GM23248 (cell line): ENCODE results near the gene RND1. TPM values are rescaled to one million over a fixed set of nuclear protein-coding genes. Genes with fewer than 3 reads are reported as not detected.
"Not testable (repeated sequence)": the region's sequence is repeated elsewhere in the genome, so short reads cannot be mapped to it uniquely, and the experiment has no call there.

Experiments
- DNase-seq: peaks from one replicate; pipeline ENCODE4 v3.0.0-alpha.2; 2015
- H2AFZ ChIP-seq: fragments of 200-600 bp; sonication (generic); 2 replicates; pipeline ENCODE4 v1.6.1; 2016; ENCODE audit warnings: antibody characterized with exemption
- H3F3A ChIP-seq: fragments of 200-600 bp; sonication (generic); 2 replicates; pipeline ENCODE4 v1.6.1; 2016; ENCODE audit warnings: mild to moderate bottlenecking, antibody characterized with exemption, mixed run types; ENCODE audit not compliant: insufficient read depth
- H3K27ac ChIP-seq: fragments of 200-600 bp; sonication (generic); 2 replicates; pipeline ENCODE4 v1.5.1; 2016; ENCODE audit warnings: mild to moderate bottlenecking
- H3K27me3 ChIP-seq: fragments of 200-600 bp; sonication (generic); replicated peaks from 2 replicates; pipeline ENCODE4 v1.6.1; 2016; ENCODE audit warnings: mild to moderate bottlenecking; ENCODE audit not compliant: insufficient read depth
- H3K36me3 ChIP-seq: fragments of 200-600 bp; sonication (generic); 2 replicates; pipeline ENCODE4 v1.6.1; 2016; ENCODE audit warnings: low read depth, mild to moderate bottlenecking
- H3K4me1 ChIP-seq: fragments of 200-600 bp; sonication (generic); 2 replicates; pipeline ENCODE4 v1.6.1; 2016; ENCODE audit warnings: mild to moderate bottlenecking; ENCODE audit not compliant: insufficient read depth
- H3K4me2 ChIP-seq: fragments of 200-600 bp; sonication (generic); one replicate; pipeline ENCODE4 v1.6.1; 2016; ENCODE audit warnings: mild to moderate bottlenecking; ENCODE audit not compliant: unreplicated experiment
- H3K4me3 ChIP-seq: fragments of 200-600 bp; sonication (generic); 2 replicates; pipeline ENCODE4 v1.5.1; 2016; ENCODE audit warnings: mild to moderate bottlenecking
- H3K79me2 ChIP-seq: fragments of 200-600 bp; sonication (generic); 2 replicates; pipeline ENCODE4 v1.6.1; 2016; ENCODE audit warnings: mild to moderate bottlenecking; ENCODE audit not compliant: insufficient read depth
- H3K9ac ChIP-seq: fragments of 200-600 bp; sonication (generic); 2 replicates; pipeline ENCODE4 v1.6.1; 2016; ENCODE audit warnings: mild to moderate bottlenecking
- H3K9me2 ChIP-seq: fragments of 200-600 bp; sonication (generic); 2 replicates; pipeline ENCODE4 v1.6.1; 2016; ENCODE audit warnings: mixed run types, mild to moderate bottlenecking, moderate library complexity; ENCODE audit not compliant: insufficient read depth
- H3K9me3 ChIP-seq: fragments of 200-600 bp; sonication (generic); one replicate; pipeline ENCODE4 v1.6.1; 2017; ENCODE audit warnings: low read depth
- H4K20me1 ChIP-seq: fragments of 200-600 bp; sonication (generic); 2 replicates; pipeline ENCODE4 v1.6.0; 2016; ENCODE audit not compliant: insufficient read depth
- EZH2 ChIP-seq: fragments of 200-600 bp; sonication (generic); IDR thresholded peaks from 2 replicates; pipeline ENCODE4 v1.6.1; 2018; ENCODE audit warnings: antibody characterized with exemption, mild to moderate bottlenecking; ENCODE audit not compliant: insufficient read depth, poor library complexity, severe bottlenecking
- EZH2phosphoT487 ChIP-seq: fragments of 200-600 bp; sonication (generic); IDR thresholded peaks from 2 replicates; pipeline ENCODE4 v1.6.1; 2018; ENCODE audit warnings: antibody characterized with exemption, moderate library complexity, mild to moderate bottlenecking, low read depth; ENCODE audit not compliant: insufficient read depth
- WGBS, 2 experiments: methylation state at CpG; one replicate each; pipeline ENCODE4 v1.1.6; 2015 to 2017; ENCODE audit warnings: low lambda C conversion rate in 2 of 2, low coverage in 1 of 2; ENCODE audit errors: missing lambda C conversion rate in 2 of 2; 5-methylcytosine and 5-hydroxymethylcytosine counted together
- in situ Hi-C: fragments of 300-500 bp; cut with MboI; formaldehyde crosslinking; loops from 2 replicates; pipeline ENCODE4 v1.15.0; 2020
- polyA plus RNA-seq: library from polyadenylated mRNA; unstranded; fragments of >200 nt; fragmentation: Nextera tagmentation; extraction: Ambion mirVana; gene quantifications from 2 replicates; pipeline ENCODE4 v1.2.1, GENCODE V29; 2016
- total RNA-seq: library from RNA; depleted of rRNA; stranded (reverse); fragments of >200 nt; shearing (Covaris generic); gene quantifications from 2 replicates; pipeline ENCODE4 v1.2.3, GENCODE V29; 2014

RND1 gene
- total and polyA plus RNA-seq, 2 experiments from 2014 or later: 0.32 TPM; not detected in 1

DNA sequence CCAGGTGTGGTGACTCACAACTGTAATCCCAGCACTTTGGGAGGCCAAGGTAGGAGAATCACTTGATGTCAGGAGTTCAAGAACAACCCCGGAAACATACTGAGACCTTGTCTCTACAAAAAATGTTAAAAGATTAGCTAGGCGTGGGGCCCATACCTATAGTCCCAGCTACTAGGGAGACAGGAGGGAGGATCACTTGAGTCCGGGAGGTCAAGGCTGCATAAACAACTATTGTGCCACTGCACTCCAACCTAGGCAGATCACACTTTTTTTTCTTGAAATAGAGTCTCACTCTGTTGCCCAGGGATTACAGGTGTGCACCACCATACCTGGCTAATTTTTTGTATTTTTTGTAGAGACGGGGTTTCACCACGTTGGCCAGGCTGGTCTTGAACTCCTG lies 6.1 kb downstream of the RND1 start:
- no peak overlapping the region for H2AFZ ChIP-seq
- no peak overlapping the region for H3K9ac ChIP-seq
- H3K4me3 ChIP-seq: no peak overlapping the region
- no peaks in the 10 kb centered on the region for H3K79me2 ChIP-seq
- WGBS, 2 experiments: 71 to 73% methylated on average over 5 of the region's 5 CpGs
- no peaks in the 10 kb centered on the region for H3F3A ChIP-seq
- H3K4me1 ChIP-seq: no peaks in the 10 kb centered on the region
- H3K9me2 ChIP-seq: no peaks in the 10 kb centered on the region
- peaks cover 23% of the 10 kb centered on the region for H3K27me3 ChIP-seq
- H3K9me3 ChIP-seq: no peaks in the 10 kb centered on the region
- in situ Hi-C loops: no loop called here
- no peaks in the 10 kb centered on the region for H4K20me1 ChIP-seq
- DNase-seq: no peak
- no peaks in the 10 kb centered on the region for H3K36me3 ChIP-seq
- H3K4me2 ChIP-seq: no peak overlapping the region
- H3K27ac ChIP-seq: no peak overlapping the region
- TF ChIP-seq EZH2 (no peak), EZH2phosphoT487 (no peak)

DNA sequence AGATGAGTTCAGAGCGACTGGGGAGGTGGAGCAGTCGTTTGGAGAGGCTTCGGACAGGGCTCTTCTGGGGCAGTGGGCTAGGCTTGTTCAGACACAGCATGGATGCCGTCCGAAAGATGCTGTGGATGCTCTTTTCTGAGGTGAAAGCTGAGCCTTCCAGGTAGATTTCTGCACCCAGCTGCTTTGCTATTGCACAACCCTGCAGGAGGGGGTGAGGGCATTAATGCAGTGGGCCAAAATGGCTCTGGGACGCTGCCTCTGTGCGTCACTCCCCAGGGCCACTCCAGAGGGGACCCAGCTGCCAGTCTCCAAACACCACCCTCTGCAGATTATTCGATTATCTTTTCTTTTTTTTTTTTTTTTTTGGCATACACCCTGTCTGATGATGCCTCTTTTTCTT lies 7.6 kb downstream of the RND1 start:
- 63 to 64% methylated on average over 8 of the region's 8 CpGs for WGBS, 2 experiments
- H3F3A ChIP-seq: no peaks in the 10 kb centered on the region

DNA sequence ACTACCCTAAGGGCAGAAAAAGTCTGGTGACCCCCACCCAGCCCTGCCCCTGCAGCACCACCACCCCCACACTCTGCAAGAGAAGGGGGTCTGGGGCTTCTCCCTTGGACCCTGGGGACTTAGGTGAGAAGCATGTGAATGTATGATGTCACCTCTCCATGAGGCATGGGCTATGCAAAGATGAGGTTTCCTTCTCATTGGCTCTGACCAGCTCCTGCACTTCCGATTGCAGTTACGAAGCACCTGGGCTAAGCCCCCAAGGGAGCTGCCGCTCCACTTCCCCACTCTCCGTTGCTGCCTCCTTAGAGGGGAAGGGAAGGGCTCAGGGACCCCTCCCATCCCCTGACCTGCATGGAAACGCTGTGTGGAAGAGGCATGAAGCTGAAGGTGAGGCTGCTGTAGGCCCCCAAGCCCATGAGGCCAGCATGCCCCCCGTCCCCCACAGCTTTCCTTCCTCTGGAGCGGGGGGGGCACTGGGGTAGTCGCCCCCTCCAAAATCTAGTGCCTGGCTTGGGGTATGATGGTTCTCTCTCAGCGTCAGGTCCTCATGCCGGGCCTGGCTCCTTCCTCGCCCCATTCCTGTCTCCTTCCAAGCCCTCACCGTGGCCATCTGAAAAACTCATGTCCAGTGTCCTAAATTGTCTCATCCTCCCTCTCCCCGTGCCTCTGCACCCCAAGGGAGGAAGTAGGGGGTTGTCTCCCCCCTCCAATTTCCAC lies 8.2 kb downstream of the RND1 start:
- no peak overlapping the region for H2AFZ ChIP-seq
- no peaks in the 10 kb centered on the region for H3K9me2 ChIP-seq
- no peaks in the 10 kb centered on the region for H3K79me2 ChIP-seq
- in situ Hi-C loops: no loop called here
- no peaks in the 10 kb centered on the region for H4K20me1 ChIP-seq
- H3K36me3 ChIP-seq: no peaks in the 10 kb centered on the region
- no peaks in the 10 kb centered on the region for H3K9me3 ChIP-seq
- H3F3A ChIP-seq: no peaks in the 10 kb centered on the region
- 0 out of 2 replicates have a peak, but pooled peaks cover 1% of the 10 kb centered on the region for H3K27me3 ChIP-seq
- no peak for DNase-seq
- H3K4me2 ChIP-seq: no peak overlapping the region
- peaks cover 6% of the 10 kb centered on the region for H3K4me1 ChIP-seq
- TF ChIP-seq EZH2phosphoT487 (no peak), EZH2 (no peak)
- 63 to 66% methylated on average over 13 of the region's 13 CpGs for WGBS, 2 experiments
- no peak overlapping the region for H3K27ac ChIP-seq
- no peak overlapping the region for H3K9ac ChIP-seq
- H3K4me3 ChIP-seq: no peak overlapping the region

More for the DNA sequence above, 7.6 kb downstream of the RND1 start:
- Histone ChIP-seq H3K27ac (no peak overlapping the region), H3K9ac (no peak overlapping the region), H3K4me3 (no peak overlapping the region), H3K27me3 (peaks cover 7% of the 10 kb centered on the region; the same call in 1 of the 2 replicates), H3K4me2 (no peak overlapping the region), H3K4me1 (peaks cover under 1% of the 10 kb centered on the region; the same call in 1 of the 2 replicates), H3K36me3 (no peaks in the 10 kb centered on the region), H4K20me1 (no peaks in the 10 kb centered on the region), H2AFZ (no peak overlapping the region), H3K9me2 (no peaks in the 10 kb centered on the region), H3K79me2 (no peaks in the 10 kb centered on the region), H3K9me3 (no peaks in the 10 kb centered on the region)
- no peak for TF ChIP-seq EZH2
- TF ChIP-seq EZH2phosphoT487: no peak
- DNase-seq: no peak
- in situ Hi-C loops: no loop called here

GRCh38 chr12:48856379-48856778 lies 9.3 kb downstream of the RND1 start:
- in situ Hi-C loops: no loop called here
- no peak for DNase-seq
- Histone ChIP-seq H3K4me3 (no peak overlapping the region), H3K9me2 (no peaks in the 10 kb centered on the region), H3K9ac (no peak overlapping the region), H3K36me3 (no peaks in the 10 kb centered on the region), H4K20me1 (no peaks in the 10 kb centered on the region), H3K9me3 (no peaks in the 10 kb centered on the region), H3K4me2 (no peak overlapping the region), H3K79me2 (peaks cover 6% of the 10 kb centered on the region), H3F3A (no peaks in the 10 kb centered on the region), H3K4me1 (peaks cover 6% of the 10 kb centered on the region), H2AFZ (no peak overlapping the region), H3K27me3 (no peaks in the 10 kb centered on the region), H3K27ac (no peak overlapping the region)
- TF ChIP-seq EZH2phosphoT487 (no peak), EZH2 (no peak)
- 4 to 14% methylated on average over 2 of the region's 2 CpGs for WGBS, 2 experiments

DNA sequence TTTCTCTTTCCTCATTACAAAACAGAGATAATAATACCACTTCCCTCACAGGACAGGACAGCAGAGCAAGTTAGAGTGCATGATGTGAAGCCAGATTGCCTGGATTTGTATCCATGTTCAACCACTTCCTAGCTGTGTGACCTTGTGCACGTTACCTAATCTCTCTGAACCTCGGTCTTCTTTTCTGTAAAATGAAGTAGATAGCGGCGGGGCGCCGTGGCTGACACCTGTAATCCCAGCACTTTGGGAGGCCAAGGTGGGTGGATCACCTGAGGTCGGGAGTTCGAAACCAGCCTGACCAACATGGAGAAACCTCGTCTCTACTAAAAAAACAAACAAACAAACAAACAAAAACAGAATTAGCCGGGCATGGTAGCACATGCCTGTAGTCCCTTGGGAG lies 10.7 kb downstream of the RND1 start:
- 69 to 73% methylated on average over 10 of the region's 10 CpGs for WGBS, 2 experiments
- H3K27me3 ChIP-seq: not testable (repeated sequence)

More for the DNA sequence above, 10.7 kb downstream of the RND1 start:
- in situ Hi-C loops, H2AFZ ChIP-seq, H3K9me3 ChIP-seq, H3K36me3 ChIP-seq, H3K4me2 ChIP-seq, H3K4me3 ChIP-seq, H3F3A ChIP-seq, H3K9ac ChIP-seq, H3K9me2 ChIP-seq, H4K20me1 ChIP-seq, DNase-seq, H3K27ac ChIP-seq: not testable (repeated sequence)
- peaks cover 12% of the 10 kb centered on the region for H3K4me1 ChIP-seq
- H3K79me2 ChIP-seq: peaks cover 20% of the 10 kb centered on the region
